Caco-2 (cell line): ENCODE measurements around the gene EXOC7. TPM values are rescaled to one million over a fixed set of nuclear protein-coding genes. Genes with fewer than 3 reads are reported as not detected.

ENCODE experiments used
- BruUV-seq: library from RNA; stranded (reverse); fragments of 400-500 nt; replicated peaks from 2 replicates; lab custom pipeline; 2021; lab: Mats Ljungman, UMichigan
- CTCF ChIA-PET: fragments of 300-600 bp; sonication (Branson Sonifier 250); formaldehyde crosslinking; loops from one replicate; lab custom pipeline; 2022; ENCODE audit warnings: antibody characterized with exemption; lab: Charles Lee
- POLR2A ChIA-PET: fragments of 300-600 bp; sonication (Branson Sonifier 250); formaldehyde crosslinking; loops from one replicate; lab custom pipeline; 2022; ENCODE audit warnings: antibody characterized with exemption; lab: Charles Lee
- DNase-seq, 2 experiments: peaks; one replicate each; pipeline versions ENCODE4 v3.0.0 to v3.0.0-alpha.2; 2020 to 2022
- H3K27me3 ChIP-seq: replicated peaks from 2 replicates; pipeline ENCODE4 v1.6.0; 2011; ENCODE audit warnings: low read length; ENCODE audit not compliant: control insufficient read depth, insufficient read depth
- H3K36me3 ChIP-seq: 2 replicates; pipeline ENCODE4 v1.5.1; 2011; ENCODE audit warnings: low read length; ENCODE audit not compliant: control insufficient read depth, insufficient read depth
- H3K4me1 ChIP-seq: fragments of 250-450 bp; sonication (Bioruptor Pico); 2 replicates; pipeline ENCODE4 v1.5.1; 2020; ENCODE audit warnings: mild to moderate bottlenecking
- H3K4me3 ChIP-seq: 2 replicates; pipeline ENCODE4 v1.5.1; 2011; ENCODE audit warnings: low read depth, mild to moderate bottlenecking, control low read depth, low read length
- H3K9me3 ChIP-seq: fragments of 250-450 bp; sonication (Bioruptor Pico); 2 replicates; pipeline ENCODE4 v1.5.1; 2020; ENCODE audit warnings: mild to moderate bottlenecking, moderate library complexity
- H3K27ac Mint-ChIP-seq: one replicate; pipeline ENCODE4 v1.8.0; 2022; ENCODE audit warnings: mixed read lengths; ENCODE audit not compliant: unreplicated experiment
- H3K27me3 Mint-ChIP-seq: one replicate; pipeline ENCODE4 v1.8.0; 2022; ENCODE audit warnings: mixed read lengths; ENCODE audit not compliant: insufficient read depth, unreplicated experiment
- H3K36me3 Mint-ChIP-seq: one replicate; pipeline ENCODE4 v1.8.0; 2022; ENCODE audit warnings: mild to moderate bottlenecking, mixed read lengths; ENCODE audit not compliant: insufficient read depth, unreplicated experiment
- H3K4me1 Mint-ChIP-seq: one replicate; pipeline ENCODE4 v1.8.0; 2022; ENCODE audit warnings: low read depth, mixed read lengths; ENCODE audit not compliant: unreplicated experiment
- H3K4me3 Mint-ChIP-seq: one replicate; pipeline ENCODE4 v1.8.0; 2022; ENCODE audit warnings: mild to moderate bottlenecking, moderate library complexity, mixed read lengths; ENCODE audit not compliant: unreplicated experiment
- H3K9me3 Mint-ChIP-seq: one replicate; pipeline ENCODE4 v1.8.0; 2022; ENCODE audit warnings: mixed read lengths; ENCODE audit not compliant: unreplicated experiment
- CTCF ChIP-seq, 2 experiments: fragments of 200-600 bp in 1 of 2; IDR thresholded peaks; 1 replicate in 1 of 2; 2 replicates in 1 of 2; pipeline versions ENCODE4 v1.5.1 to v1.8.0; 2011 to 2022; ENCODE audit warnings: antibody characterized with exemption in 1 of 2, control low read depth in 1 of 2, inconsistent platforms in 1 of 2, low read depth in 1 of 2, low read length in 1 of 2, mild to moderate bottlenecking in 1 of 2, moderate library complexity in 1 of 2; ENCODE audit not compliant: insufficient read depth in 1 of 2, severe bottlenecking in 1 of 2, unreplicated experiment in 1 of 2
- intact Hi-C: fragments of 100-400 bp; cut with micrococcal nuclease; formaldehyde crosslinking; loops from one replicate; pipeline ENCODE4 v1.10.0; 2022; ENCODE audit not compliant: unreplicated experiment
- total RNA-seq: library from RNA; stranded (reverse); gene quantifications from 2 replicates; pipeline ENCODE4 v1.2.3, GENCODE V29; 2022

Gene EXOC7
- total RNA-seq, 1 experiment from 2014 or later: 205 TPM

GRCh38 chr17:76121932-76122430 lies 18.4 kb upstream of the EXOC7 start:
- peaks cover 7% of the 10 kb centered on the region for H3K4me1 ChIP-seq
- TF ChIP-seq CTCF (IDR thresholded peaks at IDR 0.05; ENCODE audit: insufficient read depth in 1 of 2, low read depth in 1 of 2, low read length in 1 of 2, severe bottlenecking in 1 of 2, unreplicated experiment in 1 of 2): no peak
- ChIA-PET POLR2A (no interaction called here), CTCF (interaction anchor here (0.7 to 4.9 kb wide), 6 partner anchors 11 to 61 kb away, joined by 3 to 41 read pairs (median 7); no protein-coding TSS in a partner anchor)
- Mint-ChIP-seq H3K36me3 (no peaks in the 10 kb centered on the region), H3K27me3 (no peaks in the 10 kb centered on the region), H3K27ac (peak overlapping the region; percentile 14), H3K4me1 (peaks cover 33% of the 10 kb centered on the region), H3K9me3 (no peaks in the 10 kb centered on the region), H3K4me3 (no peak overlapping the region)
- no peaks in the 10 kb centered on the region for H3K27me3 ChIP-seq
- intact Hi-C loops: no loop called here
- no peaks in the 10 kb centered on the region for H3K9me3 ChIP-seq
- no peaks in the 10 kb centered on the region for H3K36me3 ChIP-seq
- BruUV-seq: no TSS peak
- no peak overlapping the region for H3K4me3 ChIP-seq
- no peak for DNase-seq

GRCh38 chr17:76120658-76121008 lies 17.0 kb upstream of the EXOC7 start:
- H3K9me3 Mint-ChIP-seq: no peaks in the 10 kb centered on the region
- H3K36me3 Mint-ChIP-seq: no peaks in the 10 kb centered on the region
- Histone ChIP-seq H3K27me3 (no peaks in the 10 kb centered on the region), H3K9me3 (no peaks in the 10 kb centered on the region), H3K36me3 (no peaks in the 10 kb centered on the region), H3K4me3 (no peak overlapping the region), H3K4me1 (peaks cover 7% of the 10 kb centered on the region)
- TF ChIP-seq CTCF (IDR thresholded peaks at IDR 0.05; ENCODE audit: insufficient read depth in 1 of 2, low read depth in 1 of 2, low read length in 1 of 2, severe bottlenecking in 1 of 2, unreplicated experiment in 1 of 2): no peak
- intact Hi-C loops: no loop called here
- no TSS peak for BruUV-seq
- CTCF ChIA-PET: interaction anchor here (1.2 to 4.9 kb wide), 4 partner anchors 12 to 159 kb away, joined by 4 to 41 read pairs (median 10); no protein-coding TSS in a partner anchor
- no peaks in the 10 kb centered on the region for H3K27me3 Mint-ChIP-seq
- POLR2A ChIA-PET: no interaction called here
- no peak overlapping the region for H3K27ac Mint-ChIP-seq
- H3K4me3 Mint-ChIP-seq: no peak overlapping the region
- no peak for DNase-seq
- peaks cover 29% of the 10 kb centered on the region for H3K4me1 Mint-ChIP-seq

GRCh38 chr17:76119409-76120371 lies 16.1 kb upstream of the EXOC7 start:
- ChIA-PET POLR2A (interaction anchor here (0.6 kb wide), 1 partner anchor 135 kb away, joined by 3 read pairs; no protein-coding TSS in a partner anchor), CTCF (interaction anchor here (1.2 to 4.9 kb wide), 4 partner anchors 13 to 160 kb away, joined by 4 to 41 read pairs (median 10); no protein-coding TSS in a partner anchor)
- Mint-ChIP-seq H3K4me3 (no peak overlapping the region), H3K36me3 (no peaks in the 10 kb centered on the region), H3K27me3 (no peaks in the 10 kb centered on the region), H3K9me3 (no peaks in the 10 kb centered on the region), H3K4me1 (peaks cover 29% of the 10 kb centered on the region), H3K27ac (peak overlapping the region; percentile 10)
- no peak for DNase-seq
- H3K4me3 ChIP-seq: no peak overlapping the region
- no peak for TF ChIP-seq CTCF (IDR thresholded peaks at IDR 0.05; ENCODE audit: insufficient read depth in 1 of 2, low read depth in 1 of 2, low read length in 1 of 2, severe bottlenecking in 1 of 2, unreplicated experiment in 1 of 2)
- no peaks in the 10 kb centered on the region for H3K36me3 ChIP-seq
- no peaks in the 10 kb centered on the region for H3K9me3 ChIP-seq
- H3K27me3 ChIP-seq: no peaks in the 10 kb centered on the region
- BruUV-seq: no TSS peak
- peaks cover 7% of the 10 kb centered on the region for H3K4me1 ChIP-seq
- intact Hi-C loops: no loop called here
